HG02970 (cell line): ENCODE measurements around the gene HCAR2.
"Not testable (repeated sequence)": the region's sequence is repeated elsewhere in the genome, so short reads cannot be mapped to it uniquely, and the experiment has no call there.

Source experiments
- ATAC-seq: cut with Tn5 transposase; IDR thresholded peaks from one replicate; pipeline ENCODE4 v1.9.1; 2021; ENCODE audit warnings: mild to moderate bottlenecking, moderate library complexity, moderate number of reproducible peaks; ENCODE audit not compliant: unreplicated experiment, low FRiP score

HCAR2 gene

DNA sequence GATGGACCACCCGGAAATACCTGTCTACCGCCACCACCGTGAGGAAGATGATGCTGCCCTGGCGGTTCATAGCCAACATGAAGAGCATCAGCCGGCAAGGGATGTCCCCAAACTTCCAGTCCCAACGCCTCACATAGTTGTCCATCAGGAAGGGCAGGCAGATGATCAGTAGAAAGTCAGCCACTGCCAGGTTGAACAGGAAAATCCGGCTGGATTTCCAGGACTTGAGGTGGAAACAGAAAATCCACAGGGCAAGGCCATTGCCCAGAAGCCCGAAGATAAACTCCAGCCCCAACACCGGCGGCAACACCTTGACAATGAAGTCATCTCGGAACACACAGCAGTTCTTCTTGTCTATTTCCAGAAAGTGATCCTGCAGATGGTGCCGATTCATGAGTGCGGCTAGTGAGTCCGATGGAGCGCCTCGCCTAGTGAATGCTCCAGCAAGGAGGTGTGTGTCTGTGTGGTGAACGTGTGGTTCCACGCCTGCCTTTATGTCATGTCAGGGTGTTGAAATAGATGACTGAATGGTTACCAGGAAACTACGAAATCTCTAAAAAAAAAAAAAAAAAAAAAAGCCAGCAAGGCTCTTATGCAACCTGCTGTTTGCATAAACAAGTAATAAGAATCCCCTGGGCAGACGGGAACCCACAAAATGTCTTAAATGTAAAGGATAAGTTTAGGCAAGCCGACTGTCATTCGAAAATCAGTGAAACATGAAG is at the start of gene HCAR2:
Gene HCAR2 (minus strand): TSS at position 468 of the 722 bp plus-strand sequence. CDS start 74 bp downstream, at position 394.
- not testable (repeated sequence) for ATAC-seq

DNA sequence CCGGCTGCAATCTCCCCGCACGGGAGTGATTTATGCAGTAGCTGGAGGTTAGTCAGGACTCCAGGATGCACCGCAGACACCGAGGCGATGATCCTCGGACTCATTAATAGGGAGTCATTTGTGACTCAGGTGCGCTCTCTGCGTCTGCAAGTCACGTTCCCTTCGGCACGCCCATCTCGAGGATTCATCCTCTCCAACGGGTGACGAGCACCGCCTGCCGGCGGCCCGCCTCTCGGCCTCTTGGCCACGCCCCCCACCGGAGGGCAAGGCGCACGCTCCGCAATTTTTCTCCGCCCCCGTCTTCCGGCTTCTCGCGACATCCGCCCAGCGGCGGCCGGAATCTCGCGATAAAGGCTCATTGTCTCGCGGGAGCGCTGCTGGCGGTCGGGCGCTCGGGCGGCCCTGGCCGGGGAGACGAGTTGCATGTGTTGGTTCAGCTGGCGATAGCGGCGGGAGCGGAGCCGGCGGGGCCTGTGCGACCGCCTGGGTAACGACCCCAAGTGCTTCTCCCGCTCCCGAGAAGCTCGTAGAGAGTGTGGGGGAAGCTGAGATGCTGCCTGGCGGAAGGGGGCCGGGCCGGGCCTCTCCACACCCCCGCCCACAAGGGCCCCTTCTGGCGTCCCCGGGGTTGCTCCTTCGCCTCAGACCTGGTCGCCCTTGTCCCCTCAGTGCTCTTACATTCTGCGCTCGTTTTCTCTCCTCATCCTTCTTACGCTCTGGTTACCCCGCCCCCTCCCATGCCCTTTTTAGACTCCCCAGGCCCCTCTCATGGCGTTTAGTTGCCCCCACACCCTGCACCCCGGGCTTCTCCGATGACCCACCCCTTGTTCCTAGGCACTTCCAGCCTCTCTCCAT is 49.5 kb upstream of the HCAR2 start, which contains the start of gene DENR:
Gene DENR (plus strand): TSS at position 361 of the 855 bp plus-strand sequence. CDS start 878 bp downstream, outside the sequence.
- peak; percentile 95 for ATAC-seq

DNA sequence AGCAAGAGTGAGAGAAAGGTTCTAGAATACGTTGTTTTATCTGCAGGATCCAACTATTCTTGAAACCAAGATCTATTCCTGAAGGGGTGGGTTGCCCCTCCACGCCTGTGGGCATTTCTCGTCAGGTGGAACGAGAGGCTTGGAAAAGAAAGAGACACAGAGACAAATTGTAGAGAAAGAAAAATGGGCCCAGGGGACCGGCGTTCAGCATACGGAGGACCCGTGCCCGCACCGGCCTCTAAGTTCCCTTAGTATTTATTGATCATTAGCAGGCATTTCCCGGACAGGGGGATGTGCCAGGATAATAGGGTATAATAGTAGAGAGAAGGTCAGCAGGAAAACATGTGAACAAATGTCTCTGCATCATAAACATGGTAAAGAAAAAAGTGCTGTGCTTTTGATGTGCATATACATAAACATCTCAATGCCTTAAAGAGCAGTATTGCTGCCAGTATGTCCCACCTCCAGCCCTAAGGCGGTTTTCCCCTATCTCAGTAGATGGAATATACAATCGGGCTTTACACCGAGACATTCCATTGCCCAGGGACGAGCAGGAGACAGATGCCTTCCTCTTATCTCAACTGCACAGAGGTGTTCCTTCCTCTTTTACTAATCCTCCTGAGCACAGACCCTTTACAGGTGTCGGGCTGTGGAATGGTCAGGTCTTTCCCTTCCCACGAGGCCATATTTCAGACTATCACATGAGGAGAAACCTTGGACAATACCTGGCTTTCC is 47.8 kb upstream of the HCAR2 start:
- ATAC-seq: not testable (repeated sequence)

DNA sequence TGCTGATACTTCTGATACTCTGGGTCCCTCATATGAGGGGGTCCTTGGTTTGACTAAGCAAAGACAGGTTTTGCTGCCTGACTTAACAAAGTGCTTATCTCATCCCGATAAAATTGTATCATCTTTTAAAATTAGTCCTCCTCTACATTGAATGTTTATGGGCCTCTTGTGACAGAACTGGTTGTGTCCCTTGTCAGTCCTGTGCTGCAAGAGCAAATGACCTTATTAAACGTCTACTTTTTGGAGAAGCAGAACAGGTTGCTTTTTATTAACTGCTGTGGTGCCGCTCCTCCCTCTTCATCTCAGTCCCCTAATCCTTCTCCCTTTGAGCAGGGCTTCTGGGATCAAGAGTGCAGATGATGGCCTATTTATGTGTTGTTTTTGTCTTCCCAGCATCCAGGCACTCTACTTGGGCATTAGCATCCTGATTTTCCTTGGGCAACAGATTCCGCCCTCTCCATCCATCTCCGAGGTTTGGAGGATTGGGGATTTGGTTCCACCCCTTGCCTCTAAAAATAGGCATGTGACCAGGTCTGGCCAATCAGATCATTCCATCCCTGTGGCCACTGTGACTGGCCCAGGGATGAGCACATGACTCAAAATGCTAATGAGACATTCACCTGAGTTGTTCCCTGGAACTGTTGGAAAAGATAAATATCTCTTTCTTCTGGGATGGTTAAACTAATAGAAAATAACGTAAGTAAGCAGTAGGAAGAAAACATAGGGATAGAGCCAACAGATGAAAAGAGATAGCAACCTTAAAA is 46.6 kb upstream of the HCAR2 start:
- no peak for ATAC-seq

DNA sequence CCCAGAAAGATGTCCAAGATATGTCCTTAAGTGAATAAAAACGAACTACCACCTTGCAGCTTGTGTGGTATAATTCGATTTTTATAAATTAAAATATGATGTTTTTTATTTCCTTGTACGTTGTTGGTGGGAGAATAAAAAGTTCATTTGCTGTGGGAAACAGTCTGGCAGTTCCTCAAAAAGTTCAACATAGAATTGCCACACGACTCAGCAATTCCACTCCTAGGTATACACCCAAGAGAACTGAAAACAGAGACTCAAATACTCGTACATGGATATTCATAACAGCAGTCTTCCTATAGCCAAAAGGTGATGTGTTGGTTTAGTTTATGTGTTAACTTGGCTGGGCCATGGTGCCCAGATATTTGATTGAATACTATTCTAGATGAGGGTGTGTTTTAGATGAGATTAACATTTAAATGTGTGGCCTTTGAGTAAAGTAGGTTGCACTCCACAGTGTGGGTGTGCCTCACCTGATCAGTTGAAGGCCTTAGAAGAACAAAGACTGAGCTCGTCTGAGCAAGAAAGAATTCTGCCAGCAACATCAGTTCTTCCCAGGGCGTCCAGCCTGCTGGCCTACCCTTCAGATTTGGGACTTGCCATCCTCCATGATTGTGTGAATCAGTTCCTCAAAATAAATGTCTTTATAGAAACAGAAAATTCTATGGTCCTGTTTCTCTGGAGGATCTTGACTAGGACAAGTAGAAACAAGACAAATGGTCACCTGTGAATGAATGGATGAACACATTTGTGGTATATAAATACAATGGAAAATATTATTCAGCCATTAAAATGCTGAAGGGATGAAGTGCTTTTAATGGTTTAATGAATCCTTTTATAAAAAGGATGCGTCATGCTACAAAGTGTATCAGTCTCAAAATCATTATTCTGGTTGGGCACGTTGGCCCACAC is 44.3 kb upstream of the HCAR2 start:
- ATAC-seq: no peak

DNA sequence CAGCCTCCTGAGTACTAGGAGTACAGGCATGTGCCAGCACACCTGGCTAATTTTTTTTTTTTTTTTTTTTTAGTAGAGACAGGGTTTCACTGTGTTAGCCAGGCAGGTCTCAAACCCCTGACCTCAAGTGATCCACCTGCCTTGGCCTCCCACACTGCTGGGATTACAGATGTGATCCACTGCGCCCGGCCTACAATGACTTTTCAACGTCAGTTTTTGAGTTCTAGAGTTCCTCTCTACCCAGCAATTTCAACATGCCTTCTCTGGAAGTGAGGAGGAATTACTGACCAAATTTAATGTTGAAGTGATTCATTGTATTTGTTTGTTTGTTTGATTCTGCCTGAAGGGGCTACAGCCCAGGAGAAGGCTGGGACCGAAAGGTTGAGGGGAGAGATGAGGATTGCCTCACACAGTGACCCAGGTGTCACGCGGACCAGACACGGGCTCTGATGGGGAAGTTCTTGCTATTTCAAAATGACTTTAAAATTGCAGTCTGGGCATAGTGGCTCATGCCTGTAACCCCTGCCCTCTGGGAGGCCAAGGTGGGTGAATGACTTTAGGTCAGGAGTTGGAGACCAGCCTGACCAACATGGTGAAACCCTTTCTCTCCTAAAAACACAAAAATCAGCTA is 40.9 kb upstream of the HCAR2 start:
- ATAC-seq: no peak

DNA sequence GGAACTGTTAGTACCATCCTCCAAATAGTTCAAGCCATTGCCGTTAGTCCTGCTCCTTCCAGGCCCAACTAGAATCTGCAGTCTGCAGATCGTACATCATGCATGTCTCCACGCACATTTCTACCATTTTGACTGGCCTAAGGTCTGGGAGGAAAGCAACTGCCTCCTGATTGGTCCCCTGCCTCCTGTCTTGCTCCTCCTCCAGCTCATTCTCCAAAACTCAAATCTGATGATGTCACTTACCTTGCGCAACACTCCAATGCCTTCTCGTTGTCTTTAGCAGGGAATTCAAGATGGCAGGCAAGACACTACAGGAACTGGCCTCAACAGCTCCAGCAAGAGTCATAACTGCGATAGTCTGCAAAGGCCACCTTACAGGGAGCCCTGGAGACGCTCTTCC is 37.2 kb upstream of the HCAR2 start:
- ATAC-seq: no peak

DNA sequence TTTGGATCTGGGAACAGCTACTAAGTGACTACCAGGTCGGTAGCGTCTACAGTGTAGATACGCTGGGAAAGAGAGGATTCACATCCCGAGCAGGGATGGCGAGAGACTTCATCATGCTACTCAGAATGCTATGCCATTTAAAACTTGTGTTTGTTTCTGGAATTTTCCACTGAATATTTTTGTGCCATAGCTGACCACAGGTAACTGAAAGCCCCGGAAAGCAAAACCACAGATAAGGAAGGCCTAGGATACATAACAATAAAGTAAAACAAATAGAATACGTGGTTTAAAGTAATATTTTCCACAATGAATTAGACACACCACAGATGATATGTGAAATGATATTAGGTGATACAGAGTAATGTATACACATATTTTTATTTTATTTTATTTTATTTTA is 35.4 kb upstream of the HCAR2 start:
- no peak for ATAC-seq

DNA sequence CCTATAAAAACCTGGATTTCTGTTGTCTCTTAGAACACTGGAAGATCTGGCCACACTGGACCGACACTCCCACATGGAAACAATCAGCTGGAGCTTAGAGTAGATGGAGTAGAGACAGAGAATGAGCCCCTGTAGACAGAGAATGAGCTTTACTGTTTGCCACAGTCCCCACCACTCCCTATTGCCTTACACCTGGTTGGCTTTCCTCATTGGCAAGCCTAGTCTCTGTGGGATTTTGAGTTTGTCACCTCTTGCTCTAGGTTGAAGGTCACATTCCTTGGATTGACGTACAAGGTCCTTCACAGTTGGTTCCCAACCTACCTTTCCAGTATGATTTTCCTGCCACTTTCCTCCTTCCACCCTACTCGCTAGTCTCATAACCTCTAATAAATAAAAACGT is 29.5 kb upstream of the HCAR2 start:
- ATAC-seq: no peak

DNA sequence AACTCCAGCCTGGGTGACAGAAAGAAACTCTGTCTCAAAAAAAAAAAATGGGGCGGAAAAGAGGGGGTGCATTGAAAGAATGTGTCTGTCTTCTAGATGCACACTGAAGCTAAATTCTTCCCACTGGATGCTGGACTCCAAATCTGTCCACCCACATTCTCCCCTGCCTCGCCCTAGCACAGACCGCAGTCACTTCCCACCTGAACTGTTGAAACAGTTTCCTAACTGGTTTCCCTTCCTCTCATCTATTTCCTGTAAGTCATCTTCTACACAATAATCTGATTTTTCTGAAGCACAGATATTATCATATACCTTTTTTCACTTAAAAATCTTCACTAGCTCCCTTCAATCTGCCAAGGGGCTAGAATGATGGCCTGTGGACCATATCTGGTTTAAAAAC is 29.0 kb upstream of the HCAR2 start:
- no peak for ATAC-seq

DNA sequence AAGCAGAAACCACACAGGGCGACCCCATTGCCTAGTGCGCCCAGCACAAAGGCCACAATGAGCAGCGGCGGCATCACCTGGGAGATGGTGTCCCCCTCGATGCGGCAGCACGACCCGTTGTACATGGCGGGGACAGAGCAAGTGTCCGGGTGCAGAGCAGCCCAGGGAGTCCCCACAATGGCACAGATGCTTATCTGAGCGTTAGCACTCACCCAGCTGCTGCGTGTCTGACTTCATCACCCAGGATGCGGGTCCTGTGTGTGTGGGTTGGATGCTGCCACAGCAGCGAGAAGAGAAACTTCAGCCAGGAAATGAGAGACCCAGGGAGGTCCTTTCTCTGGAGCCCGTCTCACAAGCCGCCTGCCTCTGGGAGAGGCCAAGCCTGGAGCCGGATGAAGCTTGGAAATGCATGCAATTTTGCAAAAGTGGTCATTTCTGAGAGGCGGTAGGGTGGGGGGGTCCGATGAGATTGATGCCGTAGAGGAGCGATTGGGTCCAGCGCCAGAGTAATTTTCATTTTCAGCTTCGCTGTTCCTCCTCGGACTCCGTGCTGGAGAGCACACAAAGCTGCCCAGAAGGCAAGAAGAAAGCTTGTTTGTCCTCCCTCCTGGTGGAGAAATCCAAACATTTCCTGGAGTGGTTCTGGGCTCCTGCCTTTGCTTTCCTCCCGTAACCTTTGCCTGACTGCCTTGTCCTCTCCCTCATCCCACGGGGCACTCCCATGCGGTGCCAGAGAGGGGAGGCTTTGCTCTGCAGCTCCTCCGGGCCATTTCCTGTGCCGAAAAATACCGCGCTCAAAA is 27.3 kb upstream of the HCAR2 start, which contains the start of gene HCAR1:
Gene HCAR1 (minus strand): TSS at position 630 of the 800 bp plus-strand sequence. CDS start 505 bp downstream, at position 125.
- no peak for ATAC-seq

DNA sequence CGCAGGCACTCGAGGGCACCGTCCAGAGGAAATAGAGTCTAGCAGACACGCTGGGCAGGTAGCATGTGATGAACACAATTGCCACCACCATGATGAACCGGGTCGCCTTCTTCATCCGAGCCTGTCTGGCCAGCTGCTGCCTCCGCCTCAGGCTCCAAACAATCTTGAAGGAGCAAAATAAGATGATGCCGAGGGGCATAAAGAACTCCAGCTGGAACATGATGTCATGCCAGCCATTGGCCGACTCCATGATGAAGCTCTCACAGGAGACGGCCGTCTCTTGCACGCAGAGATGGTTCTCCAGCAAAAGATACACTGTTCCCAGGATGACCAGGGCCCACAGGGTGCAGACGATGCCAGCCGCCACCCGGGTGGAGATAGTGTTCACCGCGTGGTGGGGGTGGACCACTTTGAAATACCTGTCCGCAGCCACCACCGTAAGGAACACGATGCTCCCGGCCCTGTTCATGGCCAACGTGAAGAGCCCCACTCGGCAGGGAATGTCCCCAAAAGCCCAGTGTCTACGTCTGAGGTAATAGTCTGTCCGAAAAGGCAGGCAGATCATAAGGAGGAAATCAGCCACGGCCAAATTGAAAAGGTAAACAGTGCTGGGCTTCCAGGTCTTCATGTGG is 26.5 kb upstream of the HCAR2 start:
- no peak for ATAC-seq

DNA sequence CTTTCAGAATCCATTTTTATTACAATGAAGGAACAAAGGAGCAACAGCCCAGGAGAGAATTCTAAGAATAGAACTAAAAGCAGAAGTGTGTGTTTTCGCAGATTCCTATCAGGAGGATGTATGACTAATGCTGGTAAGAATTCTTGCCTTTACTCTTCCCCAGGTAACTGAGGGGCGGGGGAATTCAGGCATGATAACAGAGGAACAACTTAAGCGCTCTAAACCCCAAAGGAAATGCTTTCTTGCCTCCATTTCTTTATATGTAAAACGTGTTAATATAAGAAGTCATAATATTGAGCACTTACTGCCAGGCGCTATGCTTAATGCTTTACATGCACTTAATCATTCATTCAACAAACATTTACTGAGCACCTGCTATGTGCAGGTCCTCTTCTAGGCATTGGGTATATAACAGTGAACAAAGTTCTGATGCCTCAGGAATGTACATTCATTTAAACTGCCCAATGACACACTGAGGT is 23.0 kb upstream of the HCAR2 start:
- ATAC-seq: no peak

DNA sequence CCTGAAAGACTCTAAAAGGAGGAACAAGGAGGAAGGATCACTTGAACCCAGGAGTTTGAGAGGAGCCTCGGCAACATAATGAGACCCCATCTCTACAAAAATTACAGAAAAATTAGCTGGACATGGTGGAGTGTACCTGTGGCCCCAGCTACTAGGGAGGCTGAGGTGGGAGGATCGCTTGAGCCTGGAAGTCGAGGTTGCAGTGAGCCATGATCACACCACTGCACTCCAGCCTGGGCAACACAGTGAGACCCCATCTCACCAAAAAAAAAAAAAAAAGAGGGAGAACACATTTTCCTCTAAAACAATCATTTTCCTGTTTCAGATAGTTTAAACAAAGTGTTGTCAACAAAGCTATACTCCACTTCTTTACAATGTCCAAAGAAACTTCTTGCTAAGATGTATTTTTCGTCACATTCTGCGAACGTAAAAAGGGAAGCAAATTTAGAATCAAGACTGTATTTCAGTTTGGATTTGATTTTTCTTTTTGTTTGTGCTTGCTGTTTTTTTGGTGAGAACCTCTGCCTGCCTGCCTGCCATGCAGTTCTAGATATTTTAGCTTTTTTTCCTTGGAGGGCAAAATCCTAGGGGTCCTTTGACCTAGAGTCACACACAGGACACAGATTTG is 22.4 kb upstream of the HCAR2 start:
- ATAC-seq: no peak

DNA sequence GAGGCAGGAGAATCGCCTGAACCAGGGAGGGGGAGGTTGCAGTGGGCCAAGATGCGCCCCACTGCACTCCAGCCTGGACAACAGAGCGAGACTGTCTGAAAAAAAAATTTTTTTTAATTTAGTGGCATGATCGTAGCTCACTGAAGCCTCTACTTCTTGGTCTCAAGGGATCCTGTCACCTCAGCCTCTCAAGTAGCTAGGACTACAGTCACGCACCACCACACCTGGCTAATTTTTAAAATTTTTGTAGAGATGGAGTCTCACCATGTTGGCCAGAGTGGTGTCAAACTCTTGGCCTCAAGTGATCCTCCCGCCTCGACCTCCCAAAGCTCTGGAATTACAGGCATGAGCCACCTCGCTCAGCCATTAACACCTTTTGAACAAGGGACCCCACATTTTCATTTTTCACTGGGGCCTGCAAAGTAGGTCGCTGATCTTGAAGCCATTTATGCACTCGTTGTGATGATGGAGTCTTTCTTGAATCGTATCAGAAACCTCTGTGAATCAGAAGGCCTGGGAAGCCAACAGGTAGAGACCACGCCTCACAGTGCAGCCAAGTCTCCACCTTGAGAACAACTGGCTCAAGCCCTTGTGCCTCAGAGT is 21.6 kb upstream of the HCAR2 start:
- no peak for ATAC-seq

DNA sequence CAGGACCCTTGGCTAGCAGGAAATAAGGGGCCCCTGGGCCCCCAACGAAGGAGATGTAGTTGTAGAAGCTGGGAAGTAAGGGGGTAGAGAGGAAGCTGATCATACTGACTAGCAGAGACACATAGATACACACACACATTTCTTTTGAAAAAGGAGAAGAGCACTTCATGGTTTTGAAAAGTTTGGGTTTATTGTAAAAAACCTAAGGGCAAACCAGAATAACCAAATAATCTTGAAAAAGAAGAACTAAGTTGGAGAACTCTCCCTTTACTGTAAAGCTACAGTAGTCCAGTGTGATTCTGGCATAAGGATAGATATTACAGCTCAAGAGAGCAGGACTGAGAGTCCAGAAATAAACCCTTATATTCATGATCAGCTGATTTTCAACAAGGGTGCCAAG is 19.2 kb upstream of the HCAR2 start:
- ATAC-seq: no peak
